ENCODE results near the gene USP2. TPM values are rescaled to one million over a fixed set of nuclear protein-coding genes. Genes with fewer than 3 reads are reported as not detected.

USP2 gene
- total RNA-seq, 4 donors from 2014 or later, result 0.19 to 8.7 (median 1.0) TPM

DNA sequence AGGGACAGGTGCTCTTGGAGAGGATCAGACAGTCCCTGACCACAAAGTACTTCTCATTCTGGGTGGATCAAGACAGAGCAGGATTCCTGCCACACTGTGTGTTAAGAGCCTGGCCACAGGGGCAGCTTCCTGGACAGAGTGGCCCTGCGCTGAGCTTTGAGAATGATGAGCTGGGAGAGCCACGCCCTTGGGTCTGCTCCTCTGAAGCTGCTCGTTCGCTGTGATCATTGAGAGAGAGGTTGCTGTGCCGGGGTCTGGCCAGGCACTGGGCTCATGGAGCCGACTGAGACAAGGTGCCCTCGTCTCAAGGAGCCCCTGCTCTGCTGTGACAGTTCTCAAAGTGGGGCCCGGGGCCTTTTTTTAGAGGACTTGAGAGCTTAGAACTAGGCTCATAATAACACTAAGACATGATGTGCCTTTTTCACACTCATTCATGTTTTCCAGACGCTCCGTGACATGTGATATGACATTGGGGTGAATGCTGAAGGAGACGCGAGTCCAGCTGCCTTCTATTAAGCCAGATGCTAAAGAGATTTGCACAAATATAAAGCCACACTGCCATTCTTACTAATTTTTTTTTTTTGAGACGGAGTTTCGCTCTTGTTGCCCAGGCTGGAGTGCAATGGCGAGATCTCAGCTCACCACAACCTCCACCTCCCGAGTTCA is 33.4 kb downstream of the USP2 start:
- TF ChIP-seq, protein P1, sequence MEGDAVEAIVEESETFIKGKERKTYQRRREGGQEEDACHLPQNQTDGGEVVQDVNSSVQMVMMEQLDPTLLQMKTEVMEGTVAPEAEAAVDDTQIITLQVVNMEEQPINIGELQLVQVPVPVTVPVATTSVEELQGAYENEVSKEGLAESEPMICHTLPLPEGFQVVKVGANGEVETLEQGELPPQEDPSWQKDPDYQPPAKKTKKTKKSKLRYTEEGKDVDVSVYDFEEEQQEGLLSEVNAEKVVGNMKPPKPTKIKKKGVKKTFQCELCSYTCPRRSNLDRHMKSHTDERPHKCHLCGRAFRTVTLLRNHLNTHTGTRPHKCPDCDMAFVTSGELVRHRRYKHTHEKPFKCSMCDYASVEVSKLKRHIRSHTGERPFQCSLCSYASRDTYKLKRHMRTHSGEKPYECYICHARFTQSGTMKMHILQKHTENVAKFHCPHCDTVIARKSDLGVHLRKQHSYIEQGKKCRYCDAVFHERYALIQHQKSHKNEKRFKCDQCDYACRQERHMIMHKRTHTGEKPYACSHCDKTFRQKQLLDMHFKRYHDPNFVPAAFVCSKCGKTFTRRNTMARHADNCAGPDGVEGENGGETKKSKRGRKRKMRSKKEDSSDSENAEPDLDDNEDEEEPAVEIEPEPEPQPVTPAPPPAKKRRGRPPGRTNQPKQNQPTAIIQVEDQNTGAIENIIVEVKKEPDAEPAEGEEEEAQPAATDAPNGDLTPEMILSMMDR (IDR thresholded peaks at IDR 0.05; ENCODE audit: low read depth), result no peak

DNA sequence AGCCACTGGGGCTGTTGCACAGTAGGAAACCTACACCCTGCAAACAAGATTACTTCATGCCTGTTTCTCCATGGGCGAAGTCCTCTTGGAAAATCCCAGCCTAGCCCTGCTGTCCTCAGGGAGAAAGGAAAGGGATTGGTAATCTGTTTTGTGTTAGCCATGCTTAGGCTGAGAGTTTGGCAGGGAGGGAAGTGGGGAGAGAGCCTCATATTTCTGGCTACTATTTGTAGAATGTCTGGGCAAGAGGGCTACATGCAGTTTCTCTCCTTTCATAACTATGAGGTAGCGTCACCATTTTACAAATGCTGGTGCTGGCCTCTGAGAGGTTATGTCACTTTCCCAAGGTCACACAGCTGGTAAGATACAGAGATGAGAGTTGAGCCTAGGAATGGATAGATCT is 34.2 kb downstream of the USP2 start:
- TF ChIP-seq, protein P1 (IDR thresholded peaks at IDR 0.05; ENCODE audit: low read depth), result no peak

DNA sequence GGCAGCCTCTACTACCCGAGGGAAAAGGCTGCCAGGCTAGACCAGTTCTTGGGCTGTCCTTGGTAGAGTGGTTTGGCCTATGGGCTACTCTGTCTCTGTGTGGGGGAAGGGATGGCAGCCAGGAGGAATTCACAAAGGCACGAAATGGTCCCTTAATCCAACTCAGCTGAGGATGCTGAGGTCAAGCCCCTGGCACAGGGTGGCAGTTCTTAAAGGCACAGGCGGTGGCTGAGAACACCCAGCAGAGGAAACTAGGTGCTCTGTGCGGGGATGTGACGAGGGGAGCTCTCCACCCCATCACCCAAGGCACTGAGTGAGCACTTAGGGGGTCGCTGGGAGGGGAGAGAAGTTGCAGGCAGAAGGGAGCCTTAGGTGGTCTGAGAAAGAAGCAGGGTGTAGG is 34.9 kb downstream of the USP2 start, which contains the start of gene MFRP:
MFRP (minus strand) TSS at position 101 of the 400 bp plus-strand sequence. CDS start 192 bp downstream, outside the sequence.
- TF ChIP-seq, protein P1 (IDR thresholded peaks at IDR 0.05; ENCODE audit: low read depth), result no peak

GRCh38 chr11:119345685-119346084 is 35.8 kb downstream of the USP2 start:
- TF ChIP-seq, protein P1 (IDR thresholded peaks at IDR 0.05; ENCODE audit: low read depth), result no peak

GRCh38 chr11:119344291-119345010 is 37.0 kb downstream of the USP2 start:
- TF ChIP-seq, protein P1 (IDR thresholded peaks at IDR 0.05; ENCODE audit: low read depth), result no peak

DNA sequence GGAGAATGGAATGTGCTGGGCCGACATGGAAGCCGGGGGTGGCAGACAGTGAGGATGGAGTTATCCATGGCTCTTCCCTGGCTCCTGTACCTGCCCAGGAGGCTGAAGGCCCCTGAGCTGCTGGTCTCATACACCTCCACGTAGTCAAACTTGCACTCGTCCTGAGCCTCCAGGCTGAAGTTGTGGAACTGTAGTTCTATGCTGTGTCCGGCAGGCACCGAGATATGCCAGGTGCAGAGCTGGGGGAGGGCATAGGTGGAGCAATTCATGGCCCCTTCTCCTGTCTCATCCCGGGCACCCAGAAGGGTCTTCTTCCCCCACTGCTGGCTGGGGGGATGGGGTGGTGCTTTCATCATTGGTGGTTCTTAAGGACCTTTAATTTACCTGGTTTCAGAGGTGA is 37.8 kb downstream of the USP2 start:
- TF ChIP-seq, protein P1 (IDR thresholded peaks at IDR 0.05; ENCODE audit: low read depth), result no peak

DNA sequence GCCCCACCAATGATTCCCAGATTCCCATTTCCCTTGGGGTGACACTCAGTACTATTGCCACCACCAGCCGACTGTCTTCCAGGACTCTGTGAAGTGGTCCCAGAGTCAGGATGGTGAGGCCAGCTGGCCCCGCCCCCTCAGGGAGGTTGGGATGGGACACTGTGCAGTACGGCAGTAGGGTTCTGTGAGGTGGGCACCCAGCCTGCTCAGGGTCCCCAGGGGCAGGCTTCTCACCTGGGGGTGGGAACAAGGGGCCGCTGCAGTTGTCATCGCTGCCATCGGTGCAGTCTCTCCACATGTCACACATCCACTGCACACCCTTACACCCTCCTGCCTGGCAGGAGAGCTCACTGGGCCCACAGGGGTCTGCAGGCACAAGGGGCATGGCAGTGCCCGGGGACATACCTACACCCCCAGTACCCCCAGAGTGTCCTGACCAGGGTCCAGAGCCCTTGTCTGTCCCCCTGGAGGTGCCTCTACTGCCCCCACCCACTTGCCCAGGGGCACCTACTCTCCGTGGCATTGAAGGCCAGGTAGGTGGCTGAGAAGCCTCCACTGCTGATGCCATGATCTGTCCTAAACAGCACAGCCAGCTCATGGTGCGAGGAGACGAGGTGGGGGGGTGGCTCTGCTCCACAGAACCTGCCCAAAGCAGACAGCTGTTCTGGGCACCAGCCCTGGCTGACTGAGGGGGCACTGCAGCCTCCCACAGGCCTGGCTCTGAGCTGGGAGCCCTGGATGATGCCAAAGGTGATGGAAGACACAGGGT is 38.9 kb downstream of the USP2 start:
- TF ChIP-seq, protein P1 (IDR thresholded peaks at IDR 0.05; ENCODE audit: low read depth), result no peak

Measured in subcutaneous adipose tissue (tissue), 4 donors.